Endothelial cell of umbilical vein (primary cell): ENCODE measurements around the gene KLF13. TPM values are rescaled to one million over a fixed set of nuclear protein-coding genes. Genes with fewer than 3 reads are reported as not detected.

Experiments
- polyA plus RNA-seq, 4 experiments: library from polyadenylated mRNA; depleted of rRNA in 3 of 4; stranded (reverse) in 3 of 4; unstranded in 1 of 4; fragments of >200 nt; gene quantifications; 2 replicates each; pipeline versions ENCODE4 v1.2.1 to v1.2.3, GENCODE V29; 2011 to 2012; ENCODE audit warnings: missing spikeins in 1 of 4
- total RNA-seq: library from RNA; stranded (reverse); gene quantifications from 2 replicates; pipeline ENCODE4 v1.2.3, GENCODE V29; 2021

The KLF13 gene
- total and polyA plus RNA-seq, 2 donors (not counting 3 experiments of a cell fraction or from before 2014, with no cell fraction given) = 10.1 to 31.9 TPM

Other genes with a start within 250 kb of the KLF13 start
- 0.53 TPM in 1 of 2 replicates, not detected in the other for gene TRPM1, start 225.1 kb upstream of the KLF13 start, total RNA-seq
- gene TRPM1, start 225.1 kb upstream of the KLF13 start, polyA plus RNA-seq = 0.19 and 0.54 TPM in 2 replicates